Prostate gland (tissue), 2 donors: Measurements from ENCODE around the gene PF4V1. TPM values are rescaled to one million over a fixed set of nuclear protein-coding genes. Genes with fewer than 3 reads are reported as not detected.

Source experiments
- DNase-seq: peaks from one replicate; pipeline ENCODE4 v3.0.0-alpha.2; 2019; ENCODE audit warnings: low spot score
- H3K27ac ChIP-seq, 2 donors: fragments of 200-600 bp; sonication (generic); 2 replicates each; pipeline ENCODE4 v1.5.1; 2017 to 2019
- H3K27me3 ChIP-seq: fragments of 200-600 bp; sonication (generic); replicated peaks from 2 replicates; pipeline ENCODE4 v1.5.1; 2019; ENCODE audit not compliant: insufficient read depth
- H3K36me3 ChIP-seq, 2 donors: fragments of 200-600 bp; sonication (generic); 1 replicate in 1 of 2; 2 replicates in 1 of 2; pipeline versions ENCODE4 v1.5.1 to v1.8.1; 2017 to 2019
- H3K4me1 ChIP-seq: fragments of 200-600 bp; sonication (generic); replicated peaks from 2 replicates; pipeline ENCODE4 v1.5.1; 2019
- H3K4me3 ChIP-seq, 2 donors: fragments of 200-600 bp; sonication (generic); 2 replicates each; pipeline ENCODE4 v1.5.1; 2017 to 2019
- H3K9me3 ChIP-seq: fragments of 200-600 bp; sonication (generic); 2 replicates; pipeline ENCODE4 v1.5.1; 2017
- CTCF ChIP-seq, 4 experiments: fragments of 200-600 bp in 2 of 4; fragments of 450-650 bp in 2 of 4; sonication (generic) in 2 of 4; IDR thresholded peaks; 1 replicate in 3 of 4; 2 replicates in 1 of 4; pipeline ENCODE4 v1.5.1; 2016 to 2019; ENCODE audit warnings: antibody characterized with exemption in 4 of 4, mild to moderate bottlenecking in 2 of 4, moderate library complexity in 2 of 4
- POLR2A ChIP-seq: fragments of 450-650 bp; IDR thresholded peaks from one replicate; pipeline ENCODE4 v1.6.1; 2016; ENCODE audit warnings: antibody characterized with exemption, mild to moderate bottlenecking
- POLR2AphosphoS5 ChIP-seq: sonication (generic); formaldehyde crosslinking; IDR thresholded peaks from one replicate; pipeline ENCODE4 v1.6.1; 2017; ENCODE audit warnings: antibody characterized with exemption
- WGBS: methylation state at CpG from one replicate; pipeline ENCODE4 v1.1.5; 2018; 5-methylcytosine and 5-hydroxymethylcytosine counted together
- intact Hi-C: fragments of 100-400 bp; cut with DNase I; formaldehyde crosslinking; loops from one replicate; pipeline ENCODE4 v1.14.2; 2022
- total RNA-seq, 2 donors: library from RNA; depleted of rRNA; stranded (reverse); fragments of >200 nt; gene quantifications; one replicate each; pipeline ENCODE4 v1.1.0, GENCODE V29; 2016

Gene PF4V1
- total RNA-seq, 2 donors from 2014 or later, result not detected

GRCh38 chr4:73823760-73824159 is 29.3 kb upstream of the PF4V1 start:
- no peaks in the 10 kb centered on the region for H3K4me1 ChIP-seq
- no peaks in the 10 kb centered on the region for H3K36me3 ChIP-seq
- TF ChIP-seq CTCF (IDR thresholded peaks at IDR 0.05) (no peak), POLR2A (no peak), POLR2AphosphoS5 (no peak)
- H3K4me3 ChIP-seq, result no peak overlapping the region
- H3K9me3 ChIP-seq, result no peaks in the 10 kb centered on the region
- H3K27ac ChIP-seq, result no peak overlapping the region
- no peak for DNase-seq
- H3K27me3 ChIP-seq, result no peaks in the 10 kb centered on the region
- intact Hi-C loops, result no loop called here

GRCh38 chr4:73828956-73829355 is 24.1 kb upstream of the PF4V1 start:
- no peak for DNase-seq
- H3K27ac ChIP-seq, result no peak overlapping the region
- intact Hi-C loops, result no loop called here
- H3K36me3 ChIP-seq, result no peaks in the 10 kb centered on the region
- H3K27me3 ChIP-seq, result no peaks in the 10 kb centered on the region
- TF ChIP-seq POLR2AphosphoS5, result no peak
- no peak for TF ChIP-seq POLR2A
- TF ChIP-seq CTCF (IDR thresholded peaks at IDR 0.05), result no peak
- no peak overlapping the region for H3K4me3 ChIP-seq
- 79% methylated on average over 3 of the region's 3 CpGs for WGBS
- no peaks in the 10 kb centered on the region for H3K9me3 ChIP-seq
- no peaks in the 10 kb centered on the region for H3K4me1 ChIP-seq

GRCh38 chr4:73831569-73831968 is 21.5 kb upstream of the PF4V1 start:
- no peaks in the 10 kb centered on the region for H3K27me3 ChIP-seq
- TF ChIP-seq CTCF (IDR thresholded peaks at IDR 0.05), result no peak
- no peak for TF ChIP-seq POLR2AphosphoS5
- no peak for TF ChIP-seq POLR2A
- 46% methylated on average over 2 of the region's 2 CpGs for WGBS

GRCh38 chr4:73832651-73833237 is 20.4 kb upstream of the PF4V1 start:
- H3K27ac ChIP-seq, result no peak overlapping the region
- no peak for DNase-seq
- WGBS, result 94% methylated on average over 1 of the region's 1 CpG

More at GRCh38 chr4:73831569-73831968, 21.5 kb upstream of the PF4V1 start:
- no peak for DNase-seq
- no peak overlapping the region for H3K27ac ChIP-seq
- H3K4me3 ChIP-seq, result no peak overlapping the region
- no peaks in the 10 kb centered on the region for H3K36me3 ChIP-seq
- no peaks in the 10 kb centered on the region for H3K4me1 ChIP-seq
- H3K9me3 ChIP-seq, result no peaks in the 10 kb centered on the region
- intact Hi-C loops, result no loop called here

More at GRCh38 chr4:73832651-73833237, 20.4 kb upstream of the PF4V1 start:
- intact Hi-C loops, result no loop called here
- TF ChIP-seq POLR2AphosphoS5 (no peak), POLR2A (no peak), CTCF (IDR thresholded peaks at IDR 0.05) (no peak)
- H3K4me3 ChIP-seq, result no peak overlapping the region
- H3K4me1 ChIP-seq, result no peaks in the 10 kb centered on the region
- H3K27me3 ChIP-seq, result no peaks in the 10 kb centered on the region
- no peaks in the 10 kb centered on the region for H3K9me3 ChIP-seq
- H3K36me3 ChIP-seq, result no peaks in the 10 kb centered on the region
